Cerebellar nuclear complex (tissue), 1 donor: ENCODE measurements around the gene PRM3.
A peak's percentile ranks its signal among the peaks of the same experiment; 100 is the strongest.

Experiments
- DNase-seq, 2 experiments: peaks; one replicate each; lab custom pipeline; 2025; lab: John Stamatoyannopoulos, UW

The PRM3 gene

DNA sequence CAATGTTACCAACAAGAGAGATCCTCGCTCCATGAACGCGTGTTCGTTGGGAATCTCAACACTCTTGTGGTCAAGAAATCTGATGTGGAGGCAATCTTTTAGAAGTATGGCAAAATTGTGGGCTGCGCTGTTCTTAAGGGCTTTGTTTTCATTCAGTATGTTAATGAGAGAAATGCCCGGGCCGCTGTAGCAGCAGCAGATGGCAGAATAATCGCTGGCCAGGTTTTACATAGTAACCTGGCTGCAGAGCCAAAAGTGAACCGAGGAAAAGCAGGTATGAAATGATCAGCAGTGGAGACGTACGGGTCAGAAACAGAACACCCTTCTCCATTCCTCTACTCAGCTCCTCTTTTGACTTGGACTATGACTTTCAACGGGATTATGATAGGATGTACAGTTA, 30.8 kb downstream of the PRM3 start:
- peak; percentile 16 to 60 for DNase-seq

DNA sequence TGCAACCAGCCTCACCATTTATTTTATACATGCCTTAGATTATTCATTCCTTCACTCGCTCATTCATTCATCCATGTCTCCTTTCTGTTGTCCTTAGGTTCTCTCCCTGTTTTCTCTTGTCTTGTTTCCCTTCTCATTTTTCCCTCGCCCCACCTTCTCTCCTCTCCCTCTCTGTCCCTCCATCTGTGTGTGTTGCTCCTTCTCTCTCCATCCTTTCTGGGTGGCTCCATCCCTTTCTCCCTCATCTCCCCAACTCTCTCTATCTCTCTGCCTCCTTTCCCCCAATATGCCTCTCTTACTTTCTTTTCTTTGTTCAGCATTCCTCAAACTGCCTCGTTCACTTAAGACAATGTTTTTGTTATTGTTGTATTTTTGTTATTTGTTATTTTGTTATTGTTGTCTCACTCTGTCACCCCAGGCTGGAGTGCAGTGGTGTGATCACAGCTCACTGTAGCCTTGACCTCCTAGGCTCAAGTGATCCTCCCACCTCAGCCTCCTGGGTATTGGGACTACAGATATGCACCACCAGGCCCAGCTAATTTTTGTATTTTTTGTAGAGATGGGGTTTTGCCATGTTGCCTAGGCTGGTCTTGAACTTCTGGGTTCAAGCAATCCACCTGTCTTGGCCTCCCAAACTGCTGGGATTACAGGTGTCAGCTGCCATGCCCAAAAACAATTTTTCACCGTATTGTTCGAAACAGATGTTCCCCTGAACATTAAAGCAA, 31.8 kb downstream of the PRM3 start:
- DNase-seq, result no peak

DNA sequence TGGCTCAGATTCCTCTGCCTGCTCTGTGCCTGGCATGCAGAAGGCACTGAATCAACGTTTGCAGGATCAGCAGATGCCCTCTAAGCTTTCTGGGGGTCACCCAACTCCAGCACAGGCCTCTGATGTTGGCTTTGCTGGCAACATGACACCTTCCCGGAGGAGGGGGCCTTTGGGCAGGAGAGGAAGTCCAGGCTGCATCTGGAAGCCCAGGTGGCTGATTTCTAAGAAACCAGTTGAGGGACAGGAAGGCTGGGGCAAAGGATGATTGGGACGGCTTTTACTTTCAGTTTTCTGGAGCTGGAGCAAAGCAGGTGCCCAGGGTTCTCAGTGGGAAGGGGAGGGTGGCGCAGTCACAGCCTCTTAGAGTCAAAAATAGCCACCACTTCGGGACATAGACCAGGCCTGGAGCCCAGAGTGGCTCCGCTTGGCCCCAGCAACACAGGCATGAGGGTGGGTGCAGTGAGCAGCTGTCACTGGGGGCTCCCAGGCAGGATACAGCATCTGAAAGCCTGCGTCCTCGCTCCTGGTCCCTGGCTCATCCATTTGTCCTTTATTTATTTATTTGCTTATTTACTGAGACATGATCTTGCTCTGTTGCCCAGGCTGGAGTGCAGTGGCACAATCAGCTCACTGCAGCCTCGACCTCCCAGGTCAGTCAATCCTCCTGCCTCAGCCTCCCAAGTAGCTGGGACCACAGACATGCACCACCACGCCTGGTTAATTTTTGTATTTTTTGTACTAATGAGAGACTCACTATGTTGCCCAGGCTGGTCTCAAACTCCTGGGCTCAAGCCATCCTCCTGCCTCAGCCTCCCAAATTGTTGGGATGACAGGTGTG, 32.6 kb downstream of the PRM3 start:
- no peak for DNase-seq

DNA sequence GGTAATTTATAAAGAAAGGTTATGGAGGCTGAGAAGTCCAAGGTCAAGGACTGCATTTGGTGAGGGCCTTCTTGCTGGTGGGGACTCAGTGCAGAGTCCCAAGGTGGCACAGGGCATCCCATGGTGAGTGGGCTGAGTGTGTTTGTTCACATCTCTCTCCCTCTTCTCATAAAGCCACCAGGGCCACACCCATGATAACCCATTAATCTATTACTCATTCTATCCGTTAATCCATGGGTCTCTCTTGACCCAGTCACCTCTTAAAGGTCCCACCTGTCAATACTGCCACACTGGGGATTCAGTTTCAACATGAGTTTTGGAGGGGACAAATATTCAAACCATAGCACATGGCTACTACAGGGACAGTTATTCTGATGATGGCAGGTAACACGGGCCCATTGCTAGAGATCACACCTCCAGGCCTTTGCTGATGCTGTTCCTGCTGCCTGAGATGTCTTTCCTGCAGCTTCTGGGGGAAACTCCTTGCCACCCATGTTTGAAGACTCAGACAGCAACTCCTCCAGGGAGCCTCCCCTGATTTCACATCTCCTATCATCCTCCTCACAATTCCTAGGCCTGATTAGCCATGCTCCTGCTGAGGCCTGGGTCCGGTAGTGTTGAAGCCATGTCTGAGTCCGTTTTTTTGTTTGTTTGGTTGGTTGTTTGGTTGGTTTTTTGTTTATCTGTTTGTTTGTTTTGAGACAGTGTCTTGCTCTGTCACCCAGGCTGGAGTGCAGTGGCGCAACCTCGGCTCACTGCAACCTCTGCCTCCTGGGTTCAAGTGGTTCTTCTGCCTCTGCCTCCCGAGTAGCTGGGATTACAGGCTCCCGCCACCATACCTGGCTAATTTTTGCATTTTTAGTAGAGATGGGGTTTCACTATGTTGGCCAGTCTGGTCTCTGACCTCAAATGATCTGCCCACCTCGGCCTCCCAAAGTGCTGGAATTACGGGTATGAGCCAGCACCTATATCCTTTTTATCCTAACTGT, 33.5 kb downstream of the PRM3 start:
- no peak for DNase-seq

DNA sequence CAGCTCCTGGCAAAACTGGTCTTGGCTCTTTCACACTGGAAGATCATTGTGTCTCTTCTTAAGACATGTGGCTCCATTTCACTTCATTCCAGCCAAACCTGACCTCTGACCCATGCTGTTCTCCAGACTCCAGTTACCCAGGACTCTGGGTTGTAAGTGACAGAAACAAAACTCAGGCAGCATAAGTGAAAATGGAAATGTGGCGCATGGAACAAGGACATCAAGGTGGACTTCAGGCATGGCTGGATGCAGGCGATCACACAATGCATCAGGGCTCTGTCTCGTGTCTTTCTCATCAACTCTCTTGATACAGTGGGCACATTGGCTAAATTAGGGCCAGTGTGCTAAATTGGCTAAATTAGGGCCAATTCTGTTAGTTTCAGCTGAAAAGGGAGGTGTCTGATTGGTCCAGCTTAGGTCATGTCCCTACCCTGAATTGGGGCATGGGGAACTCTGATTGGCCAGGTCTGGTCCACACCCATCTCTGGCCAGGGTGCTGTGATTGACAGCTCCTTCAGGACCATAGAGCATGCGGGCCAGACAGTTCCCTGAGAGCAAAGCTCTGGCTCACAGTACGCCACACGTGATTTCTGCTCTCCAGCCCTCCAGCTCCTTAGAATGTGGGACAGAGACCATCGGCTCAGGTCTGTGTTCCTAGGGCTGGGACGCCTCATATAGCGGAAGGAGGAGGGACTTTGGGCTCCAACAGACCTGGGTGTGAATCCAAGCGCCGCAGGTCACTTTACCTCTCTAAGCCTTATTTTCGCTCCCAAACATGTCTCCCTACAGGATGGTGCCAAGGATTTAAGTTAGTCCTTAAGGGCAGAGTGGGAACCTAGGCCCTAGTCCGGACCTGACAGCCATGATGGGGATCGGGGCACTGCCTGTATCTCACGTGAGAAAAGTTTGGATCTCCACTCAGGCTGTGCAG, 34.9 kb downstream of the PRM3 start:
- DNase-seq, result no peak

DNA sequence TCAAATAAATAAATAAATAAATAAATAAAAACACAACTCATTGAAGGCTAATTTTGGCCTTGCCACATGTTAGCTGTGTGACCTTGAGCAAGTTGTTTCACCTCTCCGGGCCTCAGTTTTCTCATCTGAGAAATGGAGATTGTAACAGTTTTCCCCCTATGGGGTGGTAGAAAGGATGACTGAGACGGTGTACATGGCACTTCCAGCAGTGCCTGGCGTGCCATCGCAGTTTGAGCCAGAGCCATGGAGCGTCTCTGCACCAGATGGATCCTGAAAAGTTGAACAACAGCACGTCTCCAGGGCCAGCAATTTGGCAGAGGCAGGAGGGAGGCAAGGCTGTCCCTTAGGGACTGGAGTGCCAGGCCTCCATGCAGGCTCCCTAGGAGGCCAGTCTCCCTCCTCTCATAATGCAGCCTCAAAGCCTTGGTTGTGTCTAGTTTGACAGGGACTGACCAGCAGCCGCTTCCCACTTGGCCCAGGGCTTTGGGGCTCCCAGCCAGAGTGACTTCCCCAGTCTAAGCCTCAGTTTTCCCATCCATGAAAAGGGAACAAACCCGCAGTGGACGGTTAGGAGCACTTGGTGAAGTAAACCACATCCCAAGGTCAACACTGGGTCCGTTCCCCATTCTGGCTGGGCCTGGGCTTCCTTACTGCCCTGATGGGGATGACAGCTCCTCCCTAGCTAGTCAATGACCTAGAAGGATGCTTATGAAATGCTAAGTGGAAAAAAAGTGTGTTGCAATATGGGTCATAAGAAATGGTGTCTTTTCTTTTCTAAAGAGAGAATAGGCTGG, 36.8 kb downstream of the PRM3 start:
- DNase-seq, result no peak

DNA sequence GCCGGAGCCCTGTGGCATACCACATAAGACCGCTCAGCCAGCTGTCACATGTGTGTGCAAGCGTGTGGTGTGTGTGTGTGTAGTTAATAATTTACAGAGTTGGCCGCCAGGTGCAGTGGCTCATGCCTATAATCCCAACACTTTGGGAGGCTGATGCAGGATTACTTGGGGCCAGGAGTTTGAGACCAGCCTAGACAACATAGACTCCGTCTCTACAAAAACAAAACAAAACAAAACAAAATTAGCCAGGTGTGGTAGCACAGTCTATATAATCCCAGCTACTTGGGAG, 37.8 kb downstream of the PRM3 start:
- no peak for DNase-seq

DNA sequence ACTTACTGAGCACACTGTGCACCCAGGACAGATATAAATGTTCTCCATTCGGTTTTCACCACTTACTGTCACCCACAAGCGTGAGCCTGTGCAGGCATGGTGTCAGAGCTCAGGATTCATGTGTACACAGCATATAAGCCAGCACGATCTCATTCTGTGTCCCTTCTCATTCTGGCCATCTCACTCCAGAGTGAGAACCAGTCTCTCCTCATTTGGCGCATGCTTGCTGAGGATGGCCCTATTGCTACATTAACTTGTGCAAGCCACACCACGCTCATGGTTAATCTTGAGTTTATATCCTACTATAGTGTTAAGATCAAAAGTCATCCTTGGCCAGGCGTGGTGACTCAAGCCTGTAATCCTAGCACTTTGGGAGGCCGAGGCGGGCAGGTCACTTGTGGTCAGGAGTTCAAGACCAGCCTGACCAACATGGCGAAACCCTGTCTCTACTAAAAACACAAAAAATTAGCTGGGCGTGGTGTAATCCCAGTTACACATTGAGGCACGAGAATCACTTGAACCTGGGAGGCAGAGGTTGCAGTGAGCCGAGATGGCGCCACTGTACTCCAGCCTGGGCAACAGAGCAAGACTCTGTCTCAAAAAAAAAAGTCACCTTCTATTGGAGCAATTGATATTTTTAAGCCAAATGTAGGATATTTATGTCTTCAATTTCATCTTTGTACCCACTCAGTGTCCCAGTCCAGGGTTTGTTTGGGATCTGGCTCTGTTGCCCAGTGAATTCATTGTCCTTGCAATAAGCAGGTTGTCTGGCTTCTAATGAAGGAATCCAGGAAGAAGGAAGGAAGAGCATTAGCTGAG, 38.3 kb downstream of the PRM3 start:
- no peak for DNase-seq

DNA sequence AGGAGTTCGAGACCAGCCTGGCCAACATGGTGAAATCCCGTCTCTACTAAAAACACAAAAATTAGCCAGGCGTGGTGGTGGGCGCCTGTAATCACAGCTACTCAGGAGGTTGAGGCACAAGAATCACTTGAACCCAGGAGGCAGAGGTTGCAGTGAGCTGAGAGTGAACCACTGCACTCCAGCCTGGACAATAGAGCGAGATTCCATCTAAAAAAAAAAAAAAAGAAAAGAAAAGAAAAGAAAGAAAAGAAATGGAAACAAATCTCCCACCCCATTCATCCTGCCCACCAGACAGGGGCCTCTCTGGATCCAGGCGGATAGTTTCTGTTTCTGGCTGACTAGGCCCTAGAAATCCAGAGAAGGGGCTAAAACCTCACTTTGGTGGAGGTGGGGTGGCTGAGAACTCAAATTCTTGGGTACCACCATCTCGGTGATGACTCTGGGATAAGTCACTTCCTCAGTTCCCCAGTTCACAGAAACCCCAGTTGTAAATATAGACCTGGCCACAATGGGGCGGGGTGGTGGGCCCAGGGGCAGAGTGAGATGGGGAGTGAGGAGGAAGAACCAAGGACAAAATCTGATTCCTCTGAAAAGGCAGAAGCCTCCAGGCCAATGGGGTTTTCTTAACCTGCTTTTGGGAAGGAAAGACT, 39.6 kb downstream of the PRM3 start:
- DNase-seq, result no peak

DNA sequence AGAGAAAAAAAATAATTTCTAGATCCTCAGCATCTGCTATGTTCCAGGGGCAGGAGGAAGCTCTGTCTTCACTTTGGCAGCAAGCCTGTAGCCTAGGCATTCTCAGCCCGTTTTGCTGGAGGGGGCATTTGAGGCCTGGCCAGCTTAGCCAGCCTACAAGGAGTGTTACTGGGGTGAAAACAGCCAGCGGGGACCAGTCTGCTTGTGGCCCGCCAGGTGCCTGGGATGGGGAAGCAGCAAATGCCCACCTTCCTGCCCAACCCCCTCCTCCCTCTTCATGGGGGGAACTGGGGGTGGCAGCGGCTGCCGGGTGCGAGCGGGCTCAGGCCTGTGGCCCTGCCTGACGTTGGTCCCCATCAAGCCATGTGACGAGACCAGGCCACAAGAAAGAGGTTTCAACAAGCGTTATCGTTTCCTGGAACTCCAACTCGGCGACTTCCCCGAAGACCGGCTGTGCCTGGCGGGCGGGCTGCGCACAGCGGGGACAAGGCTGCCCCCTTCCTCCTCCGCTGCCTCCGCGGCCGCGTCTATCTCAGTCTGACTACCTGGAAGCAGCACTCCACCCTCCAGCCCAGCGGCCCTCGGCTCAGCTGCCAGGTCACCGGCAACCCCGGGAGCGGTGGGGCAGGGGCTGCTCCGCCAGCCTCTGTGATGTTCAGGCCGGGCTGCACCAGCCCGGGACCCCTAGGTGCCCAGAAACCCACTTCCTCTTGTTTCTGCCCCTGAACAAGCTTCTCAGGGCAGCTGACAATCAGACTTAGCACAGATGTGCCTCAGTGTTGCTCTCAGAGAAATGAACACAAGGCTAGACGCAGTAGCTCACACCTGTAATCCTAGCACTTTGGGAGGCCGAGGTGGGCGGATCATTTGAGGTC, 40.3 kb downstream of the PRM3 start:
- no peak for DNase-seq

DNA sequence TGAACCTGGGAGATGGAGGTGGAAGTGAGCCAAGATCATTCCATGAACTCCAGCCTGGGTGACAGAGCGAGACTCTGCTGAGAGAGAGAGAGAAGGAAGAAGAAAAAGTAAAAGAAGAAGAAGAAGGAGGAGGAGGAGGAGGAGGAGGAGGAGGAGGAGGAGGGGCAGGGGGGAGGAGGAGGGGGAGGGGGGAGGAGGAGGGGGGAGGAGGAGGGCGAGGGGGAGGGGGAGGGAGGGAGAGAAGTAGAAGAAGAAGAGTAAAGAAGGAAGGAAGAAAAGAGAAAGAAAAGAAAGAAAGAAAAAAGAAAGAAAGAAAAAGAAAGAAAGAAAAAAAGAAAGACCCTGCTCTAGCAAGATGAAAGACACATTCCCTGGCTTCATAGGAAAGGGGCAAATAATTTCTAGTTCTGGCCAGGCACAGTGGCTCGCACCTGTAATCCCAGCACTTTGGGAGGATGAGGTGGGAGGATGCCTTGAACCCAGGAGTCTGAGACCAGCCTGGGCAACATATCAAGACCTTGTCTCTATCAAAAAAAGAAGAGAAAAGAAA, 41.1 kb downstream of the PRM3 start:
- DNase-seq, result no peak

DNA sequence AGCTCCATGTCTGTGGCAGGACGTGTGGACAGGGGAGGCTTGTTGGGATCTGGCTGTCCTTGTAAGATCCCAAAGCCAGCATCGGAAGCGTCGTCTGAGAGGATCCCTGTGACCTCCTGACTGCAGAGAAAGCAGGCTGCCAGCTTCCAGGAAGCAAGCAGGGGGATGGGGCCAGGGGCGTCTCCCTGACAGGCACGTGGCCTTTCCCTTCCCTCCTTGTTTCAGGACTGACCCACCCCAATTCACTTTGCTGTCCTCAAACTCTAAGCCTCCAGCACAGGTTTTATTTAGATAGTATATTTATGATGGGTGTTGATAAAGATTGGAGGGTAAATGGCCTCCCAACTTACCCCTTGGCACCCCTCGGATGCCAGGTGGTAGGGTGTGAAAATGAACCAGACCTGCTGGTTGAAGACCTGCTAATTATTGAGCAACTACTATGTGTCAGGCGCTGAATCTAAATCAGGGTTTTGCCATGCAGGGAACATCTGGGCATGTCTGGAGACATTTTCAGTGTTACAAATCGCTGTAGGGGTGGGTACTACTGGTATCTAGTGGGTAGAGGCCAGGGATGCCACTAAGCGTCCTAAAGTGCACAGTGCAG, 42.0 kb downstream of the PRM3 start:
- DNase-seq, result no peak

DNA sequence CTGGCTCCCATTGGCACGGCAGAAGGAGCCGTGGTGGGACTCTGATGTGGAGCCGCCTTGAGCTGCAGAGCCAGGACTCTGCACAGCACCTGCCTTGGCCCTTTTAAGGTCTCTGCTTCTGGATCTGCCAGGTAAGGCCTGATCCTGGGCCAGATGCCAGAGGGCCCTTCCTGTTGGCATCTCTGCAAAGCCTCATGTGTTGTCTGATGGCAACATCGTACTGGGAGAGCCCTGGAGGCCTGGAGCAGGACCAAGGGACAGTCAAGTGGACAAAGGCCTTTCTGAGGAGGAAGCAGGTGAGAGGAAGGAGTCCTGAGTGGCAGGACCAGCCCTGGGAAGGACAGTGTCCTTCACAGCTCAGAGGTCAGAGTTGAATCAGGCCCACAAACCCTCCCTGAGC, 43.5 kb downstream of the PRM3 start:
- peak; percentile 48 for DNase-seq

DNA sequence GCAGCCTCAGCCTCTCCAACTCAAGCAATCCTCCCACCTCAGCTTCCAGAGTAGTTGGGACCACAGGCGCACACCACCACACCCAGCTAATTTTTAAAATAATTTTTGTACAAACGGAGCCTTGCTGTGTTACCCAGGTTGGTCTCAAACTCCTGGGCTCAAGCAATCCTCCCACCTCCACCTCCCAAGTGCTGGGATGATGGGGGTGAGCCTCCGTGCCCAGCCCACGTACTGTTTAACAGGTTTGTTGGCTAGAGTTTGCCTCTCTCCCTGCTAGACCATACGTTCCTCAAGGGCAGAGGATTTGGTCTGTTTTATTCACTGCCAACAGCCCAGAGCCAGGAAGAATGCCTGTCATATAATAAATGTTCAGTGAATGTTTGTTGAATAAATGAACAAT, 44.0 kb downstream of the PRM3 start:
- DNase-seq, result no peak

DNA sequence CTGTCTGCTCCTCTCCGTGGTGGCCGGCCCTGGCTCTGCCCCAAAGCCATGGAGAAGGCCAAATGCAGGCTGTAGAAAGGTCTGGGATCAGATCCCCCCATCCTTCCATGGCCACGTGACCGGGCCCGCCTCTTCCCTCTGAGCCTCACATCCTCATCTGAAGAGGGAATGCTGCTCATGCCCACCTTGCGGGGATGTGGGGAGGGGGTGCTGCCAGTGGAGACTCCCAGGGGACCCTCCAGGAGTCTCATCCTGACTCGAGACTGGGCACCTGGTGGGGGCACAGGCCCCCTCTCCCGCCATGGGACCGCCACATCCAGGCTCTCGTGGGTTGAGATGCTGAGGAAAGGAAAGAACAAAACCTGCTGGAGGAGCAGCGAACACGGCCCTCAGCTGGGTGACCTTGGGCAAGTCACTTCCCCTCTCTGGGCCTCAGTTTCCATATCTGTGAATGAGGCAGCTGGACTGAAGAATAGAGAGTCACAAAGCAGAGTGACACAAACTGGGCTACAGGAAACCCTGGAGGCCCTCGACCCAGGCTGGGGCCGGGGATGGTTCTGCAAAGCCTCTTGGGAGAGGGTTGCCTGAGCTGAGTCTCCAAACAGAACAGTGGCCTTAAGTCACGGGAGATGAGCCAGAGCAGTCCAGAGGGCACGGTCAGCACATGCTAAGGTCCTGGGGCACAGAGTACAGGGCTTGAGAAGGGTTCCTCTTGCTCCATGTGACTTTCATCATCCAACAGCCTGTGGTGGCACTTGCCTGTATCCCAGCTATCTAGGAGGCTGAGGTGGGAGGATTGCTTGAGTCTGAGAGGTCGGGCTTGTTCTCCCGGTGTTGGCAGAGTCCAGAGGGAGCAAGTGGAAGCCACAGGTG, 47.5 kb downstream of the PRM3 start:
- no peak for DNase-seq

DNA sequence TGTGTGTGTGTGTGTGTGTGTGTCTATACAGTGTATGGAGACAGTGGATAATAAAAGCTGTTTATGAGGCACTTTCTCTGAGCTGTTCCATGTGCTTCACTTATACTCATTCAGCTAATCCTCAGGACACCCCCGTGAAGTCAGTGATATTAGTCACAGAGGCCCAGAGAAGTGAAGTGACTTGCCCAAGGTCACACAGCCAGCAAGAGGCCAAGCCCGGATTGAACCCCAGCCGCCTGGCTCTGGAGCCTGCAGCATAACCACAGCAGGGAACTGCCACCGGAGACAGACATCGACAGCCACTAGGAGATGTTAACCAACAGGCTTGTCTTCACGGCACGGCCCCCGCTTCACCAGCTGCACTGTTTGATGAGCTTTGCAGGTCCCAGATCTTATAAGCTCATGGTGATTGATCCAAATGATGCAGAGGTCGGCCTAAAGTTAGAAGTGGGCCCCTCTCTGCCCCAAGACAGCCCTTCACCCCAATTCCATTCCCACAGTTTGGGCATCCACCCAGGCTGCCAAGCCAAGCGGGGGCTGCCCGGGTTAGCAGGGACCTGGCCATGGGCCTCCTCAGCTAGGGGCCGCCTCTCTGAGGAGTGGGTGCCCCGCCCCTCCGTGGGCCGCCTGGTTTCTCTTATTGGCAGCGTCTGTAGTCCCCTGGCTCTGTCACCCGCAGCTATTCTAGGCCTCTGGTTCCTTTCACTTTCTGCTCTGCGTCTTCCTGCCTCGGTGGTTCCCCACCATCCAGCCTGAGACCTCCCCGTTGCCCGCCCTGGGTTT, 48.3 kb downstream of the PRM3 start:
- DNase-seq, result no peak
